T-cell (primary cell): ENCODE measurements around the gene CHI3L2. TPM values are rescaled to one million over a fixed set of nuclear protein-coding genes. Genes with fewer than 3 reads are reported as not detected.

Experiments used
- ATAC-seq, 4 experiments: fragments of 200-7000 bp in 3 of 4; fragments of 150-1000 bp in 1 of 4; cut with Tn5 transposase; replicated peaks in 1 of 4; 1 replicate in 3 of 4; 2 replicates in 1 of 4; pipeline ENCODE4 v1.10.0; 2021; ENCODE audit warnings: moderate library complexity in 3 of 4, mild to moderate bottlenecking in 2 of 4, moderate number of reproducible peaks in 1 of 4
- CTCF ChIA-PET, 2 donors: fragments of 300-600 bp; sonication (Branson Sonifier 250); formaldehyde crosslinking; loops; one replicate each; lab custom pipeline; 2022; ENCODE audit warnings: antibody characterized with exemption in 2 of 2; lab: Charles Lee
- POLR2A ChIA-PET, 2 donors: fragments of 300-600 bp; sonication (Branson Sonifier 250); formaldehyde crosslinking; loops; one replicate each; lab custom pipeline; 2022; ENCODE audit warnings: antibody characterized with exemption in 2 of 2; lab: Charles Lee
- DNase-seq, 35 experiments: peaks; one replicate each; pipeline versions ENCODE4 v3.0.0 to v3.0.0-alpha.2; 2013 to 2023
- H3K27ac ChIP-seq: one replicate; pipeline ENCODE4 v1.5.1; 2013; ENCODE audit warnings: low read length
- H3K27me3 ChIP-seq, 2 experiments: replicated peaks in 1 of 2; 1 replicate in 1 of 2; 2 replicates in 1 of 2; pipeline versions ENCODE4 v1.6.1 to v1.7.0; 2013; ENCODE audit warnings: low read length in 1 of 2, mixed read lengths in 1 of 2; ENCODE audit not compliant: control insufficient read depth in 2 of 2, insufficient read depth in 2 of 2; ENCODE audit errors: extremely low read depth in 1 of 2
- H3K36me3 ChIP-seq, 2 donors: 1 replicate in 1 of 2; 2 replicates in 1 of 2; pipeline versions ENCODE4 v1.6.1 to v1.7.0; 2013; ENCODE audit warnings: low read length in 1 of 2; ENCODE audit not compliant: control insufficient read depth in 2 of 2, insufficient read depth in 1 of 2; ENCODE audit errors: extremely low read depth in 1 of 2
- H3K4me1 ChIP-seq, 2 experiments: 1 replicate in 1 of 2; 2 replicates in 1 of 2; pipeline versions ENCODE4 v1.6.1 to v1.7.0; 2013; ENCODE audit warnings: low read length in 2 of 2, mixed read lengths in 1 of 2; ENCODE audit not compliant: insufficient read depth in 2 of 2, control insufficient read depth in 1 of 2; ENCODE audit errors: extremely low read depth in 1 of 2
- H3K4me3 ChIP-seq, 2 donors: 1 replicate in 1 of 2; 2 replicates in 1 of 2; pipeline versions ENCODE4 v1.5.1 to v1.7.0; 2013; ENCODE audit warnings: mild to moderate bottlenecking in 2 of 2, low read length in 1 of 2, moderate library complexity in 1 of 2; ENCODE audit not compliant: control insufficient read depth in 1 of 2; ENCODE audit errors: extremely low read depth in 1 of 2
- H3K9me3 ChIP-seq: 2 replicates; pipeline ENCODE4 v1.7.0; 2013
- H3K27ac Mint-ChIP-seq, 2 donors: one replicate each; pipeline ENCODE4 v1.8.0; 2020 to 2021; ENCODE audit warnings: mild to moderate bottlenecking in 2 of 2, mixed read lengths in 2 of 2
- H3K27me3 Mint-ChIP-seq, 2 donors: one replicate each; pipeline ENCODE4 v1.8.0; 2021 to 2022; ENCODE audit warnings: mixed read lengths in 2 of 2
- H3K36me3 Mint-ChIP-seq: one replicate; pipeline ENCODE4 v1.8.0; 2021; ENCODE audit warnings: mixed read lengths
- H3K4me1 Mint-ChIP-seq, 3 donors: one replicate each; pipeline ENCODE4 v1.8.0; 2020 to 2022; ENCODE audit warnings: mixed read lengths in 3 of 3, mild to moderate bottlenecking in 1 of 3
- H3K4me3 Mint-ChIP-seq, 3 donors: one replicate each; pipeline ENCODE4 v1.8.0; 2020 to 2022; ENCODE audit warnings: mild to moderate bottlenecking in 3 of 3, mixed read lengths in 3 of 3, moderate library complexity in 3 of 3
- H3K9me3 Mint-ChIP-seq, 3 donors: one replicate each; pipeline ENCODE4 v1.8.0; 2020 to 2022; ENCODE audit warnings: mixed read lengths in 3 of 3
- WGBS: methylation state at CpG from one replicate; pipeline ENCODE4 v1.1.5; 2013; ENCODE audit warnings: missing lambda C conversion rate; ENCODE audit not compliant: insufficient coverage; 5-methylcytosine and 5-hydroxymethylcytosine counted together
- total RNA-seq, 35 experiments: library from RNA in 6 of 35; stranded (reverse) in 6 of 35; fragments of 120-200 nt in 1 of 35; gene quantifications; one replicate each; pipeline versions ENCODE4 v1.2.1 to v1.2.4 and lab custom pipeline; 2013 to 2026

Gene CHI3L2
- total RNA-seq, 5 donors from 2014 or later (not counting 1 experiment from before 2014, with no cell fraction given) = 3.6 to 28.1 (median 10.9) TPM

DNA sequence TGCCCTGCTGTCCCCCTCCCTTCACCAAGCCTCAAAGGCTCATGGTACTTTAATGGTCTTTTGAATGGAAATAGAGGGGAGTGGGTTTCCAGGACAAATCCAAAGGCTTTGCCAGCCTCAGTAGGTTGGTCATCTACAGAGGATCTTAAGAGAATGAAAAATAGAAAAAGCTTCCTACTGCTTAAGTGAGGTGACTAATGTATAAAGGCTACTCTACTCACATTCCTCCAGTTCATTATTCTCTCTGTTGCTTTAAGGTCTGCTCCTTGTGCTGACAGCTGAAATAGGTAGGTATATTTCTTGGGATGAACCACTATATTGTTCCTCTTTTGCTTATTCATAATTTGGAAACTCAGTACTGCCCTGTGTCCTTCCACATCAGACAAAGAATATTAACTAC lies 52.8 kb downstream of the CHI3L2 start:
- ATAC-seq = no peak

GRCh38 chr1:111281411-111281810 lies 53.9 kb downstream of the CHI3L2 start:
- CTCF ChIA-PET = no interaction called here
- H3K36me3 Mint-ChIP-seq = no peaks in the 10 kb centered on the region
- no peaks in the 10 kb centered on the region for H3K27me3 Mint-ChIP-seq
- no peak for ATAC-seq
- Histone ChIP-seq H3K27me3 (no peaks in the 10 kb centered on the region), H3K27ac (no peak overlapping the region), H3K36me3 (no peaks in the 10 kb centered on the region), H3K4me1 (no peaks in the 10 kb centered on the region), H3K9me3 (no peaks in the 10 kb centered on the region), H3K4me3 (no peak overlapping the region)
- 88% methylated on average over 5 of the region's 5 CpGs for WGBS
- H3K27ac Mint-ChIP-seq = no peak overlapping the region
- no peak for DNase-seq
- POLR2A ChIA-PET = interaction anchor here (0.7 to 0.9 kb wide), 3 partner anchors 146 to 350 kb away, joined by 3 read pairs; no protein-coding TSS in a partner anchor
- H3K4me3 Mint-ChIP-seq = no peak overlapping the region
- peaks cover 2 to 9% (median 8%) of the 10 kb centered on the region in 3 donors for H3K4me1 Mint-ChIP-seq
- H3K9me3 Mint-ChIP-seq = peaks cover 0 to 9% (median 0%) of the 10 kb centered on the region in 3 donors

More for the DNA sequence above, 52.8 kb downstream of the CHI3L2 start:
- H3K9me3 Mint-ChIP-seq = peaks cover 0 to 9% (median 0%) of the 10 kb centered on the region in 3 donors
- H3K4me3 ChIP-seq = no peak overlapping the region
- H3K27ac Mint-ChIP-seq = no peak overlapping the region
- H3K9me3 ChIP-seq = no peaks in the 10 kb centered on the region
- no peak overlapping the region for H3K4me3 Mint-ChIP-seq
- POLR2A ChIA-PET = no interaction called here
- peaks cover 8 to 12% (median 10%) of the 10 kb centered on the region in 3 donors for H3K4me1 Mint-ChIP-seq
- H3K27me3 Mint-ChIP-seq = no peaks in the 10 kb centered on the region
- no peaks in the 10 kb centered on the region for H3K36me3 ChIP-seq
- H3K4me1 ChIP-seq = no peaks in the 10 kb centered on the region
- no peak for DNase-seq
- no peak overlapping the region for H3K27ac ChIP-seq
- no peaks in the 10 kb centered on the region for H3K36me3 Mint-ChIP-seq
- no peaks in the 10 kb centered on the region for H3K27me3 ChIP-seq
- CTCF ChIA-PET = interaction anchor here in 1 of 2 donors (1.0 kb wide), 1 partner anchor 9 kb away, joined by 4 read pairs; no protein-coding TSS in a partner anchor

DNA sequence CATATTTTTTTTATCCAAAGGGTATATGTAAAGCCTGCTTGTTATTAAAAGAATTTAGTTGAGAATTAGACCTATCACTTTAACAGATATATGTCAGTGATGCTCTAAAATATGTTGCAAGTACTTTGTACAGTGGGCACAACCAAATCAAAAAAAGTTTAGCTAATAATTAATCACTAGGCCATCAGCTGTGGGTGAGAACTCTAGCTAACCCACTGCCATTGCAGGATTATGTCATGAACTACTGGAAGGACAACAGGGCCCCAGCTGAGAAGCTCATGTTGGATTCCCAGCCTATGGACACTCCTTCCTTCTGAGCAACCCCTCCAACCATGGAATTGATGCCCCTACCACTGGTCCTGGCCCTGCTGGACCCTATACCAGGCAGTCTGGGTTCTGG lies 56.3 kb downstream of the CHI3L2 start:
- POLR2A ChIA-PET = interaction anchor here in 1 of 2 donors (0.9 kb wide), 1 partner anchor 28 kb away, joined by 3 read pairs; no protein-coding TSS in a partner anchor
- no peak overlapping the region for H3K27ac ChIP-seq
- no peak overlapping the region for H3K4me3 Mint-ChIP-seq
- CTCF ChIA-PET = no interaction called here
- no peaks in the 10 kb centered on the region for H3K9me3 ChIP-seq
- H3K27me3 Mint-ChIP-seq = no peaks in the 10 kb centered on the region
- no peaks in the 10 kb centered on the region for H3K36me3 Mint-ChIP-seq
- no peak overlapping the region for H3K27ac Mint-ChIP-seq
- ATAC-seq (no peak), DNase-seq (no peak)
- peaks cover 0 to 3% (median 0%) of the 10 kb centered on the region in 3 donors for H3K9me3 Mint-ChIP-seq
- H3K36me3 ChIP-seq = no peaks in the 10 kb centered on the region
- H3K4me1 Mint-ChIP-seq = peaks cover 0 to 7% (median 7%) of the 10 kb centered on the region in 3 donors
- H3K27me3 ChIP-seq = no peaks in the 10 kb centered on the region
- no peaks in the 10 kb centered on the region for H3K4me1 ChIP-seq
- no peak overlapping the region for H3K4me3 ChIP-seq

- Histone ChIP-seq H3K4me3 (no peak overlapping the region), H3K4me1 (no peaks in the 10 kb centered on the region), H3K27ac (no peak overlapping the region), H3K27me3 (no peaks in the 10 kb centered on the region), H3K36me3 (no peaks in the 10 kb centered on the region), H3K9me3 (no peaks in the 10 kb centered on the region)
- no peak for DNase-seq
- ChIA-PET CTCF (no interaction called here), POLR2A (no interaction called here)
- Mint-ChIP-seq H3K27me3 (no peaks in the 10 kb centered on the region), H3K27ac (no peak overlapping the region), H3K4me3 (no peak overlapping the region), H3K4me1 (no peaks in the 10 kb centered on the region), H3K9me3 (peaks cover 0 to under 1% (median 0%) of the 10 kb centered on the region in 3 donors), H3K36me3 (no peaks in the 10 kb centered on the region)
- no peak for ATAC-seq
- 67% methylated on average over 1 of the region's 2 CpGs for WGBS
Observed at GRCh38 chr1:111285879-111286278, 58.4 kb downstream of the CHI3L2 start.

DNA sequence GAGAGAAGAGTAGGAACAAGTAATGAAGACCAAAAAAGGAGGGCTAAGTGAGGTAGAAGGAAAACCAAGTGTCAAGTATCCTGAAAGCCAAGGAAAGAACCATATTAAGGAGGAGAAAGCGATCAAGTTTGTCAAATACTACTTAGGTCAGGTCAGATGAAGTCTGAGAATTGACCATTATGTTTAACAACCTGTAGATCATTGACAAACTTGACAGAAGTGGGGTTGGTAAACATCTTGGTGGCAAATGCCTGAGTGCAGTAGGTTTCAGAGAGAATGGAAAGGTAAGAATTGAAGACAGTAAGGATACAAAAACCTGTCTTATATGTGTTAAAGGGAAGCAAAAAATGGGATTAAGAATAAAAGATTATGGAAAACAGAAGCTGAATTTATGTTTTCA lies 59.4 kb downstream of the CHI3L2 start:
- 33% methylated on average over 1 of the region's 1 CpG for WGBS

DNA sequence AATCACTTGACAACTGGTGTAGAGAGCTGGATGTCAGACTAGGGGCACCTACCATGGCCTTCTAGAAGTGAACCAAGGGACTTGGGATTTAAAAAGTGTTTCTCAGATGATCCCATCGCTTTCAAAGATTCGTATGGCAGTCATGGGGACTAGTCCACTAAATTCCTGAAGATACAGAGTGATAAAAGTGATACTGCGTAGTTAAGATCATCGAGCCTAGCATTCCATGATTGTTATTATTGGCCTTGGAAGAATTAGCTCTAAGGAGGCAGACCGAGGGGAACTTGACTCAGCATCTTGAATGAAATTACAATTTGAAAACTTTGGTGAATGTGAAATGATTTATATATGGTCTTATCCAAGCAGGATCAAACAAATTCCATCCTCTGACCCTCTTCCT lies 61.9 kb downstream of the CHI3L2 start:
- ChIA-PET CTCF (no interaction called here), POLR2A (no interaction called here)
- no peaks in the 10 kb centered on the region for H3K27me3 Mint-ChIP-seq

More for the DNA sequence above, 59.4 kb downstream of the CHI3L2 start:
- ChIA-PET CTCF (no interaction called here), POLR2A (no interaction called here)
- H3K4me3 ChIP-seq = no peak overlapping the region
- no peaks in the 10 kb centered on the region for H3K9me3 ChIP-seq
- no peaks in the 10 kb centered on the region for H3K4me1 ChIP-seq
- ATAC-seq (no peak), DNase-seq (no peak)
- no peak overlapping the region for H3K27ac ChIP-seq
- no peaks in the 10 kb centered on the region for H3K4me1 Mint-ChIP-seq
- no peak overlapping the region for H3K4me3 Mint-ChIP-seq
- H3K27ac Mint-ChIP-seq = no peak overlapping the region
- no peaks in the 10 kb centered on the region for H3K27me3 Mint-ChIP-seq
- H3K27me3 ChIP-seq = no peaks in the 10 kb centered on the region
- H3K36me3 ChIP-seq = no peaks in the 10 kb centered on the region
- no peaks in the 10 kb centered on the region for H3K36me3 Mint-ChIP-seq
- H3K9me3 Mint-ChIP-seq = peaks cover 0 to 5% (median 0%) of the 10 kb centered on the region in 3 donors

DNA sequence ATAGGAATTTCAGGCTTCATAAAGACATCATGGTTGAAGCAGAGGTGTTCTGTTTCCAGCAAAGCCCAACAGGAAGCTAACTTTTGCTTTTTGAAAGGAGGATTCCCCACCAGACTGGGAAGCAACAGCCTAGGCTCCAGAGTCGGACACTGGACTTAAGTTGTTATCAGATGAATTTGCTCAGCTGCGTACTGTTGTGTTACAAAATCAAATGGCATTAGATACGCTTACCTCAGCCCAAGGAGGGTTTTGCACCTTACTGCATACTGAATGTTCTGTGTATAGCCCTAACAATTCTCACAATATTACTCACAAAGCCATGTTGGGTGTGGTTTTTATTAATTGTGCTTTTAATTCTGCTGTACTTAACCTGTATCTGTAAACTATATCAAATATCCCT lies 62.6 kb downstream of the CHI3L2 start:
- ATAC-seq = no peak
- CTCF ChIA-PET = no interaction called here

More for the DNA sequence above, 61.9 kb downstream of the CHI3L2 start:
- WGBS = 84% methylated on average over 4 of the region's 5 CpGs
- Histone ChIP-seq H3K4me3 (no peak overlapping the region), H3K36me3 (no peaks in the 10 kb centered on the region), H3K27me3 (no peaks in the 10 kb centered on the region), H3K27ac (no peak overlapping the region), H3K9me3 (no peaks in the 10 kb centered on the region), H3K4me1 (no peaks in the 10 kb centered on the region)
- DNase-seq (no peak), ATAC-seq (no peak)
- H3K36me3 Mint-ChIP-seq = no peaks in the 10 kb centered on the region
- no peak overlapping the region for H3K27ac Mint-ChIP-seq
- peaks cover 0 to 5% (median 0%) of the 10 kb centered on the region in 3 donors for H3K9me3 Mint-ChIP-seq
- peaks cover 6 to 9% (median 9%) of the 10 kb centered on the region in 3 donors for H3K4me1 Mint-ChIP-seq
- no peak overlapping the region for H3K4me3 Mint-ChIP-seq

More for the DNA sequence above, 62.6 kb downstream of the CHI3L2 start:
- Histone ChIP-seq H3K27me3 (no peaks in the 10 kb centered on the region), H3K9me3 (no peaks in the 10 kb centered on the region), H3K27ac (no peak overlapping the region), H3K4me1 (no peaks in the 10 kb centered on the region), H3K36me3 (no peaks in the 10 kb centered on the region), H3K4me3 (no peak overlapping the region)
- Mint-ChIP-seq H3K9me3 (peaks cover 0 to 5% (median 0%) of the 10 kb centered on the region in 3 donors), H3K4me1 (peaks cover 13 to 17% (median 16%) of the 10 kb centered on the region in 3 donors), H3K36me3 (no peaks in the 10 kb centered on the region), H3K27ac (no peak overlapping the region), H3K27me3 (no peaks in the 10 kb centered on the region), H3K4me3 (no peak overlapping the region)
- no peak for DNase-seq
- POLR2A ChIA-PET = no interaction called here
- 100% methylated on average over 1 of the region's 3 CpGs for WGBS
